ENCODE data around the gene CX3CL1.
A peak's percentile ranks its signal among the peaks of the same experiment; 100 is the strongest.

The CX3CL1 gene

GRCh38 chr16:57405097-57405496 lies 32.8 kb downstream of the CX3CL1 start:
- no peak for DNase-seq (ENCODE audit: low read depth)

- DNase-seq (ENCODE audit: low read depth), result no peak
Observed at GRCh38 chr16:57406881-57407280, 34.6 kb downstream of the CX3CL1 start.

- no peak for DNase-seq (ENCODE audit: low read depth)
Observed at GRCh38 chr16:57407521-57408353, 35.4 kb downstream of the CX3CL1 start.

GRCh38 chr16:57409065-57409464 lies 36.8 kb downstream of the CX3CL1 start:
- no peak for DNase-seq (ENCODE audit: low read depth)

DNA sequence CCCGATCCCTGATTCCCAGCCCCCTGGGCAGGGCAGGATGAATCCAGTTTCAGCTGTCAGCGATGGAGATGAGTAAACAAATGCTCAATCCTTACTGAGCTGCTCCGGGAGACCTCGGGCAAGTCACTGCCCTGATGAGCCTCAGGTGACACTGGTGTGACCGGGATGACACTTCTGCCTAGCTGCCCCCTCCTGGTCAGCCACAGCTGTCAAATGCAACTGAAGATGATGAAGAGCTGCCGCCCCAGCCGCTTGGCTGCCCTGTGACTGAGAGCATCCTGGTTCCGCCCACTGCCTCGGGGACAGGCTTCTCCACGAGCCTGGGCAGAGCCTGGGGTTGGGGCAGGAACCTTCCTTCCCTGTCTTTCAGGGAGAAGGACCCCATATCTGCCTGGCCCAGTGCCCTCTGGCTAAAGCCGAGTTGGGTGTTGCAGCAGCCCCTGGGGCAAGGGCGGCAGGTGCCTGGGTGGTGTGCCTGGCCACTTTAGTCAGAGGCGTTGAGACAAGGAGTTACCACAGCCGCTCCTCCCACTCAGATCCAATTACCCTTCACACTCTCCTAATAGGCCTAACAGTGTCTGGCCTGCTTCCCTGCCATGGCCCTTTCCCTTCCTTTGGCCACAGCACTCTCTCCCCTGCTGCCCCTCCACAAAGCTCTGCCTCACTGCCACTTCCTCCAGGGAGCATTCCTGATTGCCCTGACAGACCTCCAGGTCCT lies 37.7 kb downstream of the CX3CL1 start:
- DNase-seq (ENCODE audit: low read depth), result no peak

GRCh38 chr16:57411362-57411976 lies 39.2 kb downstream of the CX3CL1 start:
- no peak for DNase-seq (ENCODE audit: low read depth)

GRCh38 chr16:57412584-57412983 lies 40.3 kb downstream of the CX3CL1 start:
- no peak for DNase-seq (ENCODE audit: low read depth)

DNA sequence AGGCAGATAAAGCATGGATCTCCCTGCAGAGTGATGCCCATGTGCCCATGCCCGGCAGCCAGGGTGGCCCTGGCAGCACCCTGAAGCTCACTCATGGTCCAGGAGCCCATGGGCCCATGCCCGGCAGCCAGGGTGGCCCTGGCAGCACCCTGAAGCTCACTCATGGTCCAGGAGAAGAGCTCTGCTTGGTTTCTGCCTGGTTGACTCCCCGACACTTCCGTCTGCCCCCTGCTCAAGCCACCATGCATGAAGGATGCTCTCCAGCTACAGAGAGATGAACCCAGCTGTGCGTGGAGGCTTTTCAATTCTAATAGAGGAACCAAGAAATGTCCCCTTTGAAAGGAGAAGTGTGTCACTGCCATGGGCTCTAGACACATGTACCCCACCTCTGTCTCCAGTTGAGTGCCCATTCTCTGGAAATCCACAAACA lies 41.0 kb downstream of the CX3CL1 start:
- no peak for DNase-seq (ENCODE audit: low read depth)

GRCh38 chr16:57413733-57414132 lies 41.4 kb downstream of the CX3CL1 start:
- no peak for DNase-seq (ENCODE audit: low read depth)

DNA sequence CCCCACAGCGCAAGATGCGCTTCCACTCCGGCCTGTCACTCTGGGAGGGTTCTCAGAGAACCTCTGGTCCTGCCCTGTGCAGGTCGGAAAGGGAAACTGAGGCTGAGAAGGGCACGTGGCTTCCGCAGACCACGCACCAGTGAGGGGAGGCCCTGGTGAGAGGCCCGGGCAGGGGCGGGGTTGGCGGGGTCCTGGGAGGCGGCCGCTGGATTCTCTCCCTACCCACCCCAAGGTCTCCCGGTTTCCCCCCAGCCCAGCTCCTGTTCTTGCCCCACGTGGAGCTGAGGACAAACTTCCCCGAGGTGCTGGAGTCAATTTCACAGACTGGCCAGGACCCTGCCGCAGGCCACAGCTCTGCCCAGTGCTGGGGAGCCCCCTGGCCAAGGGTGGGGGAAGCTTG lies 43.8 kb downstream of the CX3CL1 start:
- no peak for DNase-seq (ENCODE audit: low read depth)

- no peak for DNase-seq (ENCODE audit: low read depth)
Observed at GRCh38 chr16:57419506-57419905, 47.2 kb downstream of the CX3CL1 start.

GRCh38 chr16:57422026-57422944 lies 50.0 kb downstream of the CX3CL1 start:
- DNase-seq (ENCODE audit: low read depth), result peak; percentile 17

DNA sequence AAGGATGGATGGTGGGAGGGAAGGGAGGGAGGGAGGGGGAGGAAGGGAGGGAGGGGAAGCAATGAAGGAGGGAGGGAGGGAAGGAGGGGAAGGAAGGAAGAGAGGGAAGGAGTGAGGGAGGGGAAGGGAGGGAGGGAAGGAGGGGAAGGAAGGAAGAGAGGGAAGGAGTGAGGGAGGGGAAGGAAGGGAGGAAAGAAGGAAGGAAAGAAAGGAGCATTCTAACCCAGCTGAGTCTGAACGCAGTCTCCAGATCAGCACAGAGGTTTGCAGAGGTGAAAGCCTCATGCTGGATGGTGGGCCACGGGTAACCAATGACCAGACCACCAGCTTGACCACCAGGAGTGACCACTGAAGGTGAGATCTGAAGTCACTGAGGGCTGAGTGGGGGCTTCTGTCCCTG lies 50.9 kb downstream of the CX3CL1 start:
- DNase-seq (ENCODE audit: low read depth), result no peak

- DNase-seq (ENCODE audit: low read depth), result no peak
Observed at GRCh38 chr16:57424583-57424982, 52.3 kb downstream of the CX3CL1 start.

DNA sequence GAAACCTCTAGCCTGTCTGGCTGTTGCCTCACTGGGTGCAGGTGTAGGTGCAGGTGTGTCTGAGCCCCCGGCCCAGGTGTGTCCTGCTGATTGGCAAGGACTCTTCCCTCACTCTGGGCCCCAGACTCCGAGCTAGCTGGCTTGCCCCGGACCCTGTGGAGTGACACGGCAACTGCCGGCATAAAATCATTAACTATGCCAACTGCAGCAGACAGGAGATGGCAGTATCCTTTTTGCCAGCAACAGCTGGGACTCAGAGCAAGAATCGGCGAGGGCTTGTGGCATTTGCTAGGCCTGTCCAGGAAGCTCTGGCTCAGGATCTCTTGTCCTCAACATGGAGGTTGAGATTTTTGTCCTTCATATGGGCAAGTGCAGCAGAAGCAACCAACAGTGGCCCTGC lies 54.1 kb downstream of the CX3CL1 start:
- no peak for DNase-seq (ENCODE audit: low read depth)

DNA sequence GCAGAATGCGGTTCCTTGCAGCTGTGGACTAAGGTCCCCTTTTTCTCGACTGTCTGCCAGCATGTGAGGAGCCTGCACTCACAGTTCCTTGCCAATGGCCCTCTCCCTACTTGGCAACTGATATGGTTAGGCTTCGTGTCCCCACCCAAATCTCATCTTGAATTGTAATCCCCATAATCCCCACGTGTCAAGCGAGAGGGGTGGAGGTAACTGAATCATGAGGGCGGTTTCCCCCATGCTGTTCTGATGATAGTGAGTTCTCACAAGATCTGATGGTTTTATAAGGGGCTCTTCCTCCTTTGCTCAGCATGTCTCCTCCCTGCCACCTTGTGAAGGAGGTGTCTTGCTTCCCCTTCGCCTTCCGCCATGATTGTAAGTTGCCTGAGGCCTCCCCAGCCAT lies 55.0 kb downstream of the CX3CL1 start:
- DNase-seq (ENCODE audit: low read depth), result no peak

DNA sequence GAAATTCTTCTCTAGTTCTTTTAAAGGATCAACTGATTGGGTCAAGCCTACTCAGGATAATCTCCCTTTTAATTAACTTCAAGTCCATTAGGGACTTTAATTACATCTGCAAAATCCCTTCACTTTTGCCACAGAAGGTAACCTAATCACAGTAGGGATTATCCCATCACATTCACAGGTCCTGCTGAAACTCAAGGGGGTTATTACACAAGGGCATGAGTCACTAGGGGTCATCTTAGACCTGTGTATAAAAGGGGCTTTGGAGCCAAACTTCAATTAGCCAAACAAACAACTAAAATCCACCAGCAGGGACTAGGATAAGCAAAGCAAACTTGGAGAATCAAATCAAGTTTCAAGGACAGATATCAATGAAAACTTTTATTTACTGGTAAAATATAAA lies 55.5 kb downstream of the CX3CL1 start:
- DNase-seq (ENCODE audit: low read depth), result no peak

DNA sequence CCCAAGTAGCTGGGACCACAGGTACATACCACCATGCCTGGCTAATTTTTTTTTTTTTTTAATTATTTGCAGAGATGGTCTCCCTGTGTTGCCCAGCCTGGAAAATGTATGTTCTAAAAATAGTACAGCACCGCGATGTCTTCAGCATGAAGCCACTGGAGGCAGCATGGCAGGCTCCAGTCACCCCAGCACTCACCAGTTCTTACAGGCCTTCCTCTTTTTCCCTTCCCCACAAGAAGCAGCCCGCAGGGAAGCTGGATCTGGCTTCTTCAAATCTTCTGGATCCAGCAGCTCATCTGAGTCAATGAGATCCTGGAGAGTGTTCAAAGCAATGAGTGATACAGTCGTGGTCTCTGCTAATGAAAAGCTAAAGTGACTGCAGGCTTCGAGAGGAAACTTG lies 58.7 kb downstream of the CX3CL1 start:
- DNase-seq (ENCODE audit: low read depth), result no peak

DNA sequence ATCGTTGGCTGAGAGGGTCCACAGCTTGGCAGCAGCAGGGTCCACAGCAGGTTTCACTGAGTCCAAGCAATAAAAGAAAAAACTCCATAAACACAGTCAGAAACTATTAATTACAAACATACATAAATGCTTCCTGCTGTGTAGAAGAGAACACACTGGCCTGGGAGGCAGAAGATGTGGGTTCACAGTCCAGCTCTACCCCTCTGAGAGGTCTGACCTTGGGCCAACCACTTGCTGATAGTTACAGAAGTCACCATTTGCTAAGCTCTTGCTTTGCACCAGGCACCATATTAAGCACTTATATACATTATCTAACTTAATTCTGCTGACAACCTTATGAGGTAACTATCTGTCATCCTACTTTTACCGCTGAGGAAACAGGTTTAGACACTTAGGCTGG lies 60.2 kb downstream of the CX3CL1 start:
- no peak for DNase-seq (ENCODE audit: low read depth)

GRCh38 chr16:57432989-57433388 lies 60.7 kb downstream of the CX3CL1 start:
- no peak for DNase-seq (ENCODE audit: low read depth)

DNA sequence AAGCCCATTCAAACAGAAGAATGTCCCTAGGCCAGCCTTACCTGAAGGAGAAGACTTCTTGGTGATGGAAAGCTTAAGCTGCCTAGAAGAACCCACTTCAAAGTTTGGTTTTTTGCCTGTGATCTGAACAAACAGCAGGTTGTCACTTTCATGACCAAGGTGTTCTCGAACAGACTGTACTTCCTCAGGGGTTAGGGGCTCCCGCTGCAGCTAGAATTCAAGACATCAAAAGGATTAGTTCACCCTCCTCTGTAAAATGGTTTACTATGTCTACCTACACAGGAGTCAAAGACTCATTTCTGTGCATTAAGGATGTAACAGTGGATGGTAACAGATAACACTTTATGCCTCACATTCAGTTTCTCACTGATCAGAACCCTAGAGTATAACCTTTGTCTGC lies 61.7 kb downstream of the CX3CL1 start:
- no peak for DNase-seq (ENCODE audit: low read depth)

Measured in GM04504 (cell line).